A549 (cell line): Measurements from ENCODE around the gene MRPS15.

ENCODE experiments used
- EP300 ChIP-seq, 2 experiments: fragments of >200 bp; sonication (Bioruptor Twin); formaldehyde crosslinking; IDR thresholded peaks; 2 replicates in 1 of 2; 3 replicates in 1 of 2; pipeline ENCODE4 v1.6.1; 2016 to 2017
- HOXA7 ChIP-seq: fragments of 250-450 bp; sonication (Bioruptor Pico); IDR thresholded peaks from 2 replicates; pipeline ENCODE4 v1.5.0; 2020; ENCODE audit warnings: mild to moderate bottlenecking, moderate library complexity
- NR3C1 ChIP-seq: fragments of >200 bp; sonication (Bioruptor Twin); formaldehyde crosslinking; IDR thresholded peaks from 3 replicates; pipeline ENCODE4 v1.6.1; 2017
- POLR2A ChIP-seq: IDR thresholded peaks from 2 replicates; pipeline ENCODE4 v1.6.1; 2012; ENCODE audit warnings: mild to moderate bottlenecking, low read length
- RNF2 ChIP-seq: fragments of 200-600 bp; sonication (generic); IDR thresholded peaks from 2 replicates; pipeline ENCODE4 v1.6.1; 2016; ENCODE audit warnings: low read depth, mild to moderate bottlenecking, antibody characterized with exemption, moderate library complexity, borderline replicate concordance
- ZFP36 ChIP-seq: fragments of 450-650 bp; IDR thresholded peaks from 2 replicates; pipeline ENCODE4 v1.6.1; 2014; ENCODE audit warnings: borderline replicate concordance; ENCODE audit not compliant: partially characterized antibody
- TF ChIP-seq, protein P1 (sequence below): fragments of >200 bp; sonication (Bioruptor Twin); formaldehyde crosslinking; IDR thresholded peaks from 3 replicates; pipeline ENCODE4 v1.5.1; 2016
- TF ChIP-seq, protein P2 (sequence below): IDR thresholded peaks from 2 replicates; pipeline ENCODE4 v1.6.1; 2012

DNA sequence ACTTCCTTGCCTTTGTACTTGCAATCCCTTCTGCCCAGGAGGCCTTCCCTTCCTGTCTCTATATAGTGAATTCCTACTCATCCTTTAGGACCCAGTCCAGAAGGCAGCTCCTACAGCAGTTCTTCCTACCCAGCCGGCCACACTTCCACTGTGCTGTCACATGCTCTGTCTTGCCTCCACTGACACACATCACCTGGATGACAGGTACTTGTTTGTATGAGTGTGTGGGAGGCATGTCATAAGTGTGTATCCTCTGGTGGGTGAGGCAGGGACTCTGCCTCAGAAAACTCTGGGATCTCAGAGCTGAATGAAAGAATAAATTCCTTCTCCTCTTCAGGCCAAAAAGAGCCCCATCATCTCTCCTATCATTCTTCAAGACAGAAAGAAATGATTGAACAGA, 8.8 kb downstream of the MRPS15 start:
- TF ChIP-seq POLR2A, result no peak
- no peak for TF ChIP-seq NR3C1
- no peak for TF ChIP-seq RNF2
- TF ChIP-seq, protein P1, sequence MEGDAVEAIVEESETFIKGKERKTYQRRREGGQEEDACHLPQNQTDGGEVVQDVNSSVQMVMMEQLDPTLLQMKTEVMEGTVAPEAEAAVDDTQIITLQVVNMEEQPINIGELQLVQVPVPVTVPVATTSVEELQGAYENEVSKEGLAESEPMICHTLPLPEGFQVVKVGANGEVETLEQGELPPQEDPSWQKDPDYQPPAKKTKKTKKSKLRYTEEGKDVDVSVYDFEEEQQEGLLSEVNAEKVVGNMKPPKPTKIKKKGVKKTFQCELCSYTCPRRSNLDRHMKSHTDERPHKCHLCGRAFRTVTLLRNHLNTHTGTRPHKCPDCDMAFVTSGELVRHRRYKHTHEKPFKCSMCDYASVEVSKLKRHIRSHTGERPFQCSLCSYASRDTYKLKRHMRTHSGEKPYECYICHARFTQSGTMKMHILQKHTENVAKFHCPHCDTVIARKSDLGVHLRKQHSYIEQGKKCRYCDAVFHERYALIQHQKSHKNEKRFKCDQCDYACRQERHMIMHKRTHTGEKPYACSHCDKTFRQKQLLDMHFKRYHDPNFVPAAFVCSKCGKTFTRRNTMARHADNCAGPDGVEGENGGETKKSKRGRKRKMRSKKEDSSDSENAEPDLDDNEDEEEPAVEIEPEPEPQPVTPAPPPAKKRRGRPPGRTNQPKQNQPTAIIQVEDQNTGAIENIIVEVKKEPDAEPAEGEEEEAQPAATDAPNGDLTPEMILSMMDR, result no peak
- TF ChIP-seq, protein P2, sequence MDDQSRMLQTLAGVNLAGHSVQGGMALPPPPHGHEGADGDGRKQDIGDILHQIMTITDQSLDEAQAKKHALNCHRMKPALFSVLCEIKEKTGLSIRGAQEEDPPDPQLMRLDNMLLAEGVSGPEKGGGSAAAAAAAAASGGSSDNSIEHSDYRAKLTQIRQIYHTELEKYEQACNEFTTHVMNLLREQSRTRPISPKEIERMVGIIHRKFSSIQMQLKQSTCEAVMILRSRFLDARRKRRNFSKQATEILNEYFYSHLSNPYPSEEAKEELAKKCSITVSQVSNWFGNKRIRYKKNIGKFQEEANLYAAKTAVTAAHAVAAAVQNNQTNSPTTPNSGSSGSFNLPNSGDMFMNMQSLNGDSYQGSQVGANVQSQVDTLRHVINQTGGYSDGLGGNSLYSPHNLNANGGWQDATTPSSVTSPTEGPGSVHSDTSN, result no peak
- no peak for TF ChIP-seq EP300 (IDR thresholded peaks at IDR 0.05)
- TF ChIP-seq HOXA7, result no peak
- no peak for TF ChIP-seq ZFP36
